Gastroesophageal sphincter (tissue), 4 donors: ENCODE data around the gene TMEM215. TPM values are rescaled to one million over a fixed set of nuclear protein-coding genes. Genes with fewer than 3 reads are reported as not detected.

Source experiments
- ATAC-seq: fragments of 150-250 bp; one replicate; pipeline ENCODE4 v1.9.1; 2016; ENCODE audit warnings: mild to moderate bottlenecking, moderate library complexity
- H3K27ac ChIP-seq, 4 donors: fragments of 200-600 bp; sonication (generic) in 3 of 4; 1 replicate in 3 of 4; 2 replicates in 1 of 4; pipeline ENCODE4 v1.5.1; 2016 to 2019
- H3K27me3 ChIP-seq: fragments of 200-600 bp; sonication (generic); one replicate; pipeline ENCODE4 v1.5.1; 2019
- H3K36me3 ChIP-seq, 2 donors: fragments of 200-600 bp; sonication (generic); one replicate each; pipeline ENCODE4 v1.5.1; 2019; ENCODE audit warnings: control low read depth in 1 of 2
- H3K4me1 ChIP-seq, 3 donors: fragments of 200-600 bp; sonication (generic); 1 replicate in 2 of 3; 2 replicates in 1 of 3; pipeline ENCODE4 v1.5.1; 2016 to 2019; ENCODE audit warnings: control low read depth in 2 of 3
- H3K4me3 ChIP-seq, 2 donors: fragments of 200-600 bp; sonication (generic); one replicate each; pipeline ENCODE4 v1.5.1; 2019; ENCODE audit warnings: mild to moderate bottlenecking in 1 of 2, moderate library complexity in 1 of 2
- H3K9me3 ChIP-seq, 3 donors: fragments of 200-600 bp; sonication (generic); one replicate each; pipeline ENCODE4 v1.5.1; 2017 to 2019; ENCODE audit warnings: control low read depth in 2 of 3
- CTCF ChIP-seq, 4 experiments: fragments of 200-600 bp in 2 of 4; fragments of 450-650 bp in 2 of 4; sonication (generic) in 1 of 4; IDR thresholded peaks; one replicate each; pipeline ENCODE4 v1.5.1; 2017 to 2019; ENCODE audit warnings: antibody characterized with exemption in 4 of 4, mild to moderate bottlenecking in 2 of 4, moderate library complexity in 2 of 4
- EP300 ChIP-seq: sonication (generic); formaldehyde crosslinking; IDR thresholded peaks from one replicate; pipeline ENCODE4 v1.6.1; 2017; ENCODE audit warnings: antibody characterized with exemption, mild to moderate bottlenecking
- POLR2A ChIP-seq, 2 donors: fragments of 450-650 bp; IDR thresholded peaks; one replicate each; pipeline ENCODE4 v1.6.1; 2017; ENCODE audit warnings: antibody characterized with exemption in 2 of 2, mild to moderate bottlenecking in 2 of 2, moderate library complexity in 1 of 2
- POLR2AphosphoS5 ChIP-seq: sonication (generic); formaldehyde crosslinking; IDR thresholded peaks from one replicate; pipeline ENCODE4 v1.6.1; 2017; ENCODE audit warnings: antibody characterized with exemption
- WGBS, 2 donors: methylation state at CpG; one replicate each; pipeline ENCODE4 v1.1.5; 2018; ENCODE audit warnings: low coverage in 1 of 2; 5-methylcytosine and 5-hydroxymethylcytosine counted together
- small RNA-seq, 4 donors: library from RNA; depleted of rRNA; stranded (forward); fragments of <200 nt; gene quantifications; one replicate each; pipeline ENCODE3, GENCODE V24; 2016
- total RNA-seq, 4 donors: library from RNA; depleted of rRNA; stranded (reverse); fragments of >200 nt; gene quantifications; one replicate each; pipeline ENCODE4 v1.1.0, GENCODE V29; 2016

Gene TMEM215
- total RNA-seq, 4 donors from 2014 or later, result 0.12 to 0.13 TPM; not detected in 2

GRCh38 chr9:32823551-32823950 lies 40.2 kb downstream of the TMEM215 start:
- TF ChIP-seq POLR2AphosphoS5 (no peak), CTCF (IDR thresholded peaks at IDR 0.05) (no peak)
- ATAC-seq, result no peak

GRCh38 chr9:32825203-32825602 lies 41.9 kb downstream of the TMEM215 start:
- no peaks in the 10 kb centered on the region for H3K36me3 ChIP-seq
- H3K4me3 ChIP-seq, result no peak overlapping the region
- H3K27ac ChIP-seq, result no peak overlapping the region
- H3K9me3 ChIP-seq, result no peaks in the 10 kb centered on the region
- no peaks in the 10 kb centered on the region for H3K4me1 ChIP-seq
- no peak for ATAC-seq
- peaks cover 6% of the 10 kb centered on the region for H3K27me3 ChIP-seq
- WGBS, 2 donors, result 60 to 75% methylated on average over 1 to 2 of the region's 2 CpGs
- TF ChIP-seq EP300, result no peak
- TF ChIP-seq POLR2AphosphoS5, result no peak
- TF ChIP-seq CTCF (IDR thresholded peaks at IDR 0.05), result no peak
- no peak for TF ChIP-seq POLR2A (IDR thresholded peaks at IDR 0.05)

More at GRCh38 chr9:32823551-32823950, 40.2 kb downstream of the TMEM215 start:
- Histone ChIP-seq H3K9me3 (no peaks in the 10 kb centered on the region), H3K4me3 (no peak overlapping the region), H3K4me1 (no peaks in the 10 kb centered on the region), H3K27ac (no peak overlapping the region), H3K36me3 (no peaks in the 10 kb centered on the region), H3K27me3 (peaks cover 7% of the 10 kb centered on the region)

- 80 to 83% methylated on average over 5 of the region's 5 CpGs for WGBS, 2 donors
- H3K4me3 ChIP-seq, result no peak overlapping the region
These were observed 45.5 kb downstream of the TMEM215 start for GRCh38 chr9:32828861-32829260.

GRCh38 chr9:32832346-32832745 lies 49.0 kb downstream of the TMEM215 start:
- Histone ChIP-seq H3K4me3 (no peak overlapping the region), H3K27ac (no peak overlapping the region), H3K4me1 (no peaks in the 10 kb centered on the region), H3K36me3 (no peaks in the 10 kb centered on the region), H3K27me3 (no peaks in the 10 kb centered on the region), H3K9me3 (no peaks in the 10 kb centered on the region)
- WGBS, 2 donors, result 27% methylated on average over 1 of the region's 2 CpGs; no CpG with 5 or more reads in 1 of the 2 donors
- no peak for ATAC-seq
- no peak for TF ChIP-seq EP300
- TF ChIP-seq CTCF (IDR thresholded peaks at IDR 0.05), result no peak
- no peak for TF ChIP-seq POLR2AphosphoS5
- TF ChIP-seq POLR2A (IDR thresholded peaks at IDR 0.05), result no peak

More at GRCh38 chr9:32828861-32829260, 45.5 kb downstream of the TMEM215 start:
- Histone ChIP-seq H3K9me3 (no peaks in the 10 kb centered on the region), H3K27ac (no peak overlapping the region), H3K4me1 (no peaks in the 10 kb centered on the region), H3K27me3 (no peaks in the 10 kb centered on the region), H3K36me3 (no peaks in the 10 kb centered on the region)
- no peak for TF ChIP-seq EP300
- TF ChIP-seq POLR2A (IDR thresholded peaks at IDR 0.05), result no peak
- TF ChIP-seq CTCF (IDR thresholded peaks at IDR 0.05), result no peak
- no peak for TF ChIP-seq POLR2AphosphoS5
- no peak for ATAC-seq

Small RNA genes within 50 kb of the gene (small RNA-seq; reads per million reads assigned to genes)
- 0 reads per million in 4 donors for gene RF00019

Other genes with a start within 250 kb of the TMEM215 start
- gene SMIM27, start 231.2 kb upstream of the TMEM215 start, total RNA-seq, result 10 to 100 TPM in 1 of 4 donors, 1 to 10 TPM in 3; 4.0 to 12.5 (median 8.2) TPM
- 10 to 100 TPM; 16.5 to 28.5 (median 25.5) TPM for gene TOPORS, start 231.0 kb upstream of the TMEM215 start, total RNA-seq
- 10 to 100 TPM; 47.3 to 71.1 (median 55.9) TPM for gene NDUFB6, start 210.4 kb upstream of the TMEM215 start, total RNA-seq
- gene TAF1L, start 147.9 kb upstream of the TMEM215 start, total RNA-seq, result under 1 TPM in 1 of 4 donors, not detected in 3; 0.05 TPM
- gene APTX, start 218.1 kb downstream of the TMEM215 start, total RNA-seq, result 10 to 100 TPM; 20.0 to 51.1 (median 25.4) TPM
- 100 to 1,000 TPM in 2 of 4 donors, 10 to 100 TPM in 2; 75.6 to 111 (median 96.5) TPM for gene DNAJA1, start 241.7 kb downstream of the TMEM215 start, total RNA-seq